T-helper 2 cell (primary cell): ENCODE data around the gene TXNDC9.
"Not testable (repeated sequence)": the region's sequence is repeated elsewhere in the genome, so short reads cannot be mapped to it uniquely, and the experiment has no call there.

ENCODE experiments used
- DNase-seq, 5 experiments: peaks; one replicate each; pipeline versions ENCODE4 v3.0.0 to v3.0.0-alpha.2; 2012 to 2022
- total RNA-seq, 2 donors: gene quantifications; one replicate each; lab custom pipeline; 2026; lab: John Stamatoyannopoulos, UW

TXNDC9 gene, protein sequence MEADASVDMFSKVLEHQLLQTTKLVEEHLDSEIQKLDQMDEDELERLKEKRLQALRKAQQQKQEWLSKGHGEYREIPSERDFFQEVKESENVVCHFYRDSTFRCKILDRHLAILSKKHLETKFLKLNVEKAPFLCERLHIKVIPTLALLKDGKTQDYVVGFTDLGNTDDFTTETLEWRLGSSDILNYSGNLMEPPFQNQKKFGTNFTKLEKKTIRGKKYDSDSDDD
- 12.5 to 20.9 reads per million in 2 donors for total RNA-seq

- peak; percentile 94 to 99 (median 97) for DNase-seq
These were observed at the start of gene TXNDC9 for GRCh38 chr2:99335911-99336803. TXNDC9 (minus strand) TSS chr2:99336333; CDS start chr2:99333210, 3,123 bp downstream.

- DNase-seq = no peak
These were observed 46.0 kb upstream of the TXNDC9 start for GRCh38 chr2:99382143-99382542.

- peak in 1 of 5 experiments; percentile 19 for DNase-seq
These were observed 44.4 kb upstream of the TXNDC9 start for GRCh38 chr2:99380376-99381010.

GRCh38 chr2:99377879-99378278 lies 41.7 kb upstream of the TXNDC9 start:
- peak in 1 of 5 experiments; percentile 42 for DNase-seq

- DNase-seq = peak in 1 of 5 experiments; percentile 8
These were observed 40.2 kb upstream of the TXNDC9 start for GRCh38 chr2:99376254-99376864.

GRCh38 chr2:99374747-99375146 lies 38.6 kb upstream of the TXNDC9 start:
- DNase-seq = no peak

GRCh38 chr2:99373144-99373543 lies 37.0 kb upstream of the TXNDC9 start:
- no peak for DNase-seq

DNA sequence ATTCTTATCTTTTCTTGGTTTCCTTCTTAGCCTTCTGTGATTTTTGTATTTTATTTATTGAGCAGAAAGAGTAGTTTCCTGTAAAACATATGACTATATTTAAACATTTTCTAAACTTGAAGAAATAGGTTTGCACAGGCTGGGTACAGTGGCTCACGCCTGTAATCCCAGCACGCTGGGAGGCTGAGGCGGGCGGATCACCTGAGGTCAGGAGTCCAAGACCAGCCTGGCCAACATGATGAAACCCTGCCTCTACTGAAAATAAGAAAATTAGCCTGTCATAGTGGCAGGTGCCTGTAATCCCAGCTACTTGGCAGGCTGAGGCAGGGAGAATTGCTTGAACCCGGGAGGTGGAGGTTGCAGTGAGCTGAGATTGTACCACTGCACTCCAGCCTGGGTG lies 32.7 kb upstream of the TXNDC9 start:
- DNase-seq = not testable (repeated sequence)

- no peak for DNase-seq
These were observed 29.5 kb upstream of the TXNDC9 start for GRCh38 chr2:99365661-99366060.

- peak in 1 of 5 experiments; percentile 11 for DNase-seq
These were observed 20.7 kb upstream of the TXNDC9 start for GRCh38 chr2:99356853-99357252.

DNA sequence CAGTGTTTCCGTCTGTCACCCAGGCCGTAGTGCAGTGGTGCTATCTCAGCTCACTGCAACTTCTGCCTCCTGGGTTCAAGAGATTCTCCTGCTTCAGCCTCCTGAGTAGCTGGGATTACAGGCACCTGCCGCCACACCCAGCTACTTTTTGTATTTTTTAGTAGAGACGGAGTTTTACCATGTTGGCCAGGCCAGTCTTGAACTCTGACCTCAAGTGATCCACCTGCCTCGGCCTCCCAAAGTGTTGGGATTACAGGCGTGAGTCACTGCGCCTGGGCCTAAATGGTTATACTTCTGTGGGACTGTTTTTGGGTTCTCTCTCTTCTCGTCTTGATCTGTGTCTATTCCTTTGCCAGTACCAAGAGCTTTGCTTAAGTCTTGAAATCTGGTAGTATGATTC lies 18.7 kb upstream of the TXNDC9 start:
- not testable (repeated sequence) for DNase-seq

GRCh38 chr2:99354070-99354469 lies 17.9 kb upstream of the TXNDC9 start:
- no peak for DNase-seq

DNA sequence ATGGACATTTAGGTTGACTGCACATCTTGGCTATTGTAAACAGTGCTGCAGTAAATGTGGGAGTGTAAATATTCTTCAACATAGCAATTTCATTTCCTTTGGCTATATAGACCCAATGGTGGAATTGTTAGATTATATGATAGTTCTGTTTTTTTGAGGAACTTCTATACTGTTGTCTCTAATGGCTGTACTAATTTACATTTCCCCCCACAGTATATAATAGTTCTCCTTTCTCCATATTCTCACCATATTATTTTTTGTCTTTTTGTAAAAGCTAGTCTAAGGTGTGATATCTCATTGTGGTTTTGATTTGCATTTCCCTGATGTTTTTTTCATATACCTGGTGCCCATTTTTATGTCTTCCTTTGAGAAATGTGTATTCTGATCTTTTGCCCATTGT lies 14.1 kb upstream of the TXNDC9 start:
- no peak for DNase-seq

DNA sequence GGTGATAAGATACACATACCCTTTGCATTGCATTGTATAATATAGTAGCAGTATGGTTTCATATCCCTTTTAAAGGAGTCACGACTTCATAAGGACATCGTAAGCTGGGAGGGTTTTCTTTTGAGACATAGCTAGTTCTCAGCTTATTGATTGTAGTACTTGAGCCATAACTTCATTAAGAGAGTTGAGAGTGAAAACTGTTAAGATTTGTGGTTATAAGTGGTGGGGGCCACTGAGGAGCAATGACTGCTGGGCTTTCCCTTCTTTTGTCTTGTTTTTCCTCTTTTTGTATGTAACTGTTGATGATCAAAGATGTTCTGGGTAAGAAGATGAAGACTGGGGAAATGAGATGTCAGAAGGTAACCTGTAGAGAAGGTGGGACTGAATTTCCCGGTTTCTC lies 12.0 kb upstream of the TXNDC9 start:
- peak in 1 of 5 experiments; percentile 31 for DNase-seq

DNA sequence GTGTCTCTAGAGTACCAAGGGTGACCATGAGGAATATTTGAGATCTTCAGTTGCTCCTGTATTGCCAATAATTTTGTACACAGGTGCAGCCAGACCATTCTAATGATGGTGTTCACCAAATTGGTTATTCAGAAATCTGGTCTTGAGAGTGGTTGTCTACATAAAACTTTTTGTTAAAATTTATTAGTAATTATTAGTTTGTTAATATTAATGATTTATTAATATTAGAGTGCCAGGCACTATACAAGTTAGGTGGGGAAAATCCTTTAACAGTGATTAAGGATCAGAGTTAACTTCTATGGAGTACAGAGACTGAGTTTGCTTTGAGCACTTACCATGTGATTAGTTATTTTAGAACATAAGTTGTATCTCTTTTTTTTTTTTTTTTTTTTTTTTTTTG lies 10.1 kb upstream of the TXNDC9 start:
- DNase-seq = no peak

DNA sequence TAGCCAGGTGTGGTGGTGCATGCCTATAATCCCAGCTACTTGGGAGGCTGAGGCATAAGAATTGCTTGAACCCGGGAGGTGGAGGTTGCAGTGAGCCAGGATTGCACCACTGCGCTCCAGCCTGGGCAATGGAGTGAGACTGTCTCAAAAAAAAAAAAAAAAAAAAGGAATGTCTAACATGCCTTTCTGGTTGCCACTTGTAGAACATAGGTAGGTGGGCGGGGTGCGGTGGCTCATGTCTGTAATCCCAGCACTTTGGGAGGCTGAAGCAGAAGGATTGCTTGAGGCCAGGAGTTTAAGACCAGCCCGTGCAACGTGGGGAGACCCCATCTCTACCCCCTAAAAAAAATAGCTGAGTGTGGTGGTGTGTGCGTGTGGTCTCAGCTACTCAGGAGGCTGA lies 9.3 kb upstream of the TXNDC9 start:
- DNase-seq = not testable (repeated sequence)

DNA sequence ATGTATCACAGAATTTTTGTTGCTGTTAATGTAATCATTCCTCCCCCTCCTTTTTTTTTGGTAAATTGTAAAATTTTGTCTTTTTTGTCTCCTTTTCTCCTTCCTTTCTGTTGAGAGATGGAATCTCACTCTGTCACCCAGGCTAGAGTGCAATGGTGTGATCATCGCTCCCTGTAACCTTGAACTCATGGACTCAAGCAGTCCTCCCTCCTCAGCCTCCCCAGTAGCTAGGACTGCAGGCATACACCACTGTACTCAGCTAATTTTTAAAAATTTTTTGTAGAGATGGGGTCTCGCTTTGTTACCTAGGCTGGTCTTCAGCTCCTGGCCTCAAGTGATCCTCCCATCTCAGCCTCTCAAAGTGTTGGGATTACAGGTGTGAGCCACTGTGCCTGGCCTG lies 6.4 kb upstream of the TXNDC9 start:
- DNase-seq = no peak

DNA sequence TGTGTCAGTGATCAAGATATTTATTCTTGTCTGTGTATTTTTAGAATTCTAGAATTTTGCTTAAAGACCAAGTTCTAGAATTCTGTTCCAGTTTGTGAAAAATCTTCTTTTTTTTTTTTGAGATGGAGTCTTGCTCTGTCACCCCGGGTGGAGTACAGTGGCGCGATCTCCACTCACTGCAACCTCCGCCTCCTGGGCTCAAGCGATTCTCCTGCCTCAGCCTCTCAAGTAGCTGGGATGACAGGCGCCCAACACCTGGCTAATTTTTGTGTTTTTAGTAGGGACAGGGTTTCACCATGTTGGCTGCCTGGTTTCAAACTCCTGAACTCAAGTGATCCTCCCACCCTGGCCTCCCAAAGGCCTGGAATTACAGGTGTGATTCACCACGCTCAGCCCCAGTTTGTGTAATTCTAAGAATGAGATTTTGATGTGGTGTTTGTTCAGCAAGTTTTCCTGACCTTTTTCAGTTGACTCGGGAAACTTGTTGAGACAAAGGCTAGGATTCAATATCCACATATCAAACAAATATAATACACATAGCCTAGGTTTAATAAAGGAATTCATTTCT lies 4.6 kb upstream of the TXNDC9 start:
- DNase-seq = no peak

DNA sequence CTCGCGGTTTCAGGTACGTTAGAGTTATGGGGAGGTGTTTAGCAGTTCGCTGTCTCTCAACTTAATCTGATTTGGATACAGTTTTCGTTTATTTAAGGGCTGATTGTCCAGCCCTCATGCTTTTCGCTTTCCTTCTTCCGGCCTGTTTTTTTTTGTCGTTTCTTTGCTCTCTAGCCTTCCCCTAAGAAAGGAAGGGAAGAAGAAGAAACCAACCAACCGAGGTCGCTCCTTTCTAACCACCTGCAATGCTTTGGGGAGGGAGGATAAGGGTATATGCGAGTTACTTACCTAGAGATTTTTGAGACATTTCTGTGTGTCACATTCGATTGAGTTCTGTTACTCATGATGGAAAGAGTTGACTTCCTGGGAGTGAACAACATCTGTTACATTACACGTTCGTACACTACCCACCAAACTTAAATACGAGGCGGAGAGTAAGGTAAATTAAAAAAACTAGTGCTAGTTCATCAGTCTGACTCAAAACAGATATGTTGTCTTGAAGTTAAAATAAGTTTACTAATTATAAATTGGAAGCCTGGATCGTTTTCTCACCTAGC lies 2.0 kb upstream of the TXNDC9 start:
- peak in 1 of 5 experiments; percentile 55 for DNase-seq

- peak; percentile 67 to 96 (median 87) for DNase-seq
These were observed 1.2 kb upstream of the TXNDC9 start, which contains the start of gene EIF5B for GRCh38 chr2:99337113-99338028. EIF5B (plus strand) TSS chr2:99337389; CDS start chr2:99337555, 166 bp downstream.

- DNase-seq = no peak
These were observed 625 bp upstream of the TXNDC9 start for GRCh38 chr2:99336804-99337112.
